Calu3 (cell line): ENCODE measurements around the gene TM4SF1. TPM values are rescaled to one million over a fixed set of nuclear protein-coding genes. Genes with fewer than 3 reads are reported as not detected.

ENCODE experiments used
- BruUV-seq: library from RNA; stranded (reverse); fragments of 400-500 nt; replicated peaks from 2 replicates; lab custom pipeline; 2021; lab: Mats Ljungman, UMichigan
- CTCF ChIA-PET: fragments of 300-600 bp; sonication (Branson Sonifier 250); formaldehyde crosslinking; loops from one replicate; lab custom pipeline; 2022; ENCODE audit warnings: antibody characterized with exemption; lab: Charles Lee
- DNase-seq: peaks from one replicate; pipeline ENCODE4 v3.0.0; 2022
- H3K27ac Mint-ChIP-seq: one replicate; pipeline ENCODE4 v1.8.0; 2022; ENCODE audit warnings: mixed read lengths; ENCODE audit not compliant: unreplicated experiment
- H3K27me3 Mint-ChIP-seq: one replicate; pipeline ENCODE4 v1.8.0; 2022; ENCODE audit warnings: mixed read lengths; ENCODE audit not compliant: unreplicated experiment
- H3K36me3 Mint-ChIP-seq: one replicate; pipeline ENCODE4 v1.8.0; 2022; ENCODE audit warnings: mild to moderate bottlenecking, moderate library complexity, mixed read lengths; ENCODE audit not compliant: insufficient read depth, unreplicated experiment
- H3K4me1 Mint-ChIP-seq: one replicate; pipeline ENCODE4 v1.8.0; 2022; ENCODE audit warnings: mild to moderate bottlenecking, low read depth, mixed read lengths; ENCODE audit not compliant: unreplicated experiment
- H3K4me3 Mint-ChIP-seq: one replicate; pipeline ENCODE4 v1.8.0; 2022; ENCODE audit warnings: mild to moderate bottlenecking, low read depth, moderate library complexity, mixed read lengths; ENCODE audit not compliant: unreplicated experiment
- H3K9me3 Mint-ChIP-seq: one replicate; pipeline ENCODE4 v1.8.0; 2022; ENCODE audit warnings: low read depth, mixed read lengths; ENCODE audit not compliant: unreplicated experiment
- intact Hi-C: fragments of 100-400 bp; cut with micrococcal nuclease; formaldehyde crosslinking; loops from one replicate; pipeline ENCODE4 v1.10.0; 2022; ENCODE audit not compliant: unreplicated experiment
- total RNA-seq: library from RNA; stranded (reverse); gene quantifications from 2 replicates; pipeline ENCODE4 v1.2.3, GENCODE V29; 2022
- TF ChIP-seq, protein P1 (sequence below): fragments of 200-600 bp; IDR thresholded peaks from one replicate; pipeline ENCODE4 v1.8.0; 2022; ENCODE audit warnings: antibody characterized with exemption; ENCODE audit not compliant: unreplicated experiment

Gene TM4SF1
- total RNA-seq, 1 experiment from 2014 or later, result 981 TPM

GRCh38 chr3:149390772-149391212 is 13.3 kb upstream of the TM4SF1 start:
- H3K27me3 Mint-ChIP-seq, result no peaks in the 10 kb centered on the region
- BruUV-seq, result no TSS peak
- peak overlapping the region; percentile 20 for H3K4me3 Mint-ChIP-seq
- CTCF ChIA-PET, result interaction anchor here (0.6 to 1.5 kb wide), 6 partner anchors 11 to 89 kb away, joined by 3 to 4 read pairs (median 3); partner anchors contain the start of gene TM4SF1
- peaks cover 83% of the 10 kb centered on the region for H3K4me1 Mint-ChIP-seq
- peak; percentile 53 for DNase-seq
- peaks cover 40% of the 10 kb centered on the region for H3K36me3 Mint-ChIP-seq
- intact Hi-C loops, result no loop called here
- TF ChIP-seq, protein P1, sequence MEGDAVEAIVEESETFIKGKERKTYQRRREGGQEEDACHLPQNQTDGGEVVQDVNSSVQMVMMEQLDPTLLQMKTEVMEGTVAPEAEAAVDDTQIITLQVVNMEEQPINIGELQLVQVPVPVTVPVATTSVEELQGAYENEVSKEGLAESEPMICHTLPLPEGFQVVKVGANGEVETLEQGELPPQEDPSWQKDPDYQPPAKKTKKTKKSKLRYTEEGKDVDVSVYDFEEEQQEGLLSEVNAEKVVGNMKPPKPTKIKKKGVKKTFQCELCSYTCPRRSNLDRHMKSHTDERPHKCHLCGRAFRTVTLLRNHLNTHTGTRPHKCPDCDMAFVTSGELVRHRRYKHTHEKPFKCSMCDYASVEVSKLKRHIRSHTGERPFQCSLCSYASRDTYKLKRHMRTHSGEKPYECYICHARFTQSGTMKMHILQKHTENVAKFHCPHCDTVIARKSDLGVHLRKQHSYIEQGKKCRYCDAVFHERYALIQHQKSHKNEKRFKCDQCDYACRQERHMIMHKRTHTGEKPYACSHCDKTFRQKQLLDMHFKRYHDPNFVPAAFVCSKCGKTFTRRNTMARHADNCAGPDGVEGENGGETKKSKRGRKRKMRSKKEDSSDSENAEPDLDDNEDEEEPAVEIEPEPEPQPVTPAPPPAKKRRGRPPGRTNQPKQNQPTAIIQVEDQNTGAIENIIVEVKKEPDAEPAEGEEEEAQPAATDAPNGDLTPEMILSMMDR, result no peak
- no peaks in the 10 kb centered on the region for H3K9me3 Mint-ChIP-seq
- peak overlapping the region; percentile 85 for H3K27ac Mint-ChIP-seq

DNA sequence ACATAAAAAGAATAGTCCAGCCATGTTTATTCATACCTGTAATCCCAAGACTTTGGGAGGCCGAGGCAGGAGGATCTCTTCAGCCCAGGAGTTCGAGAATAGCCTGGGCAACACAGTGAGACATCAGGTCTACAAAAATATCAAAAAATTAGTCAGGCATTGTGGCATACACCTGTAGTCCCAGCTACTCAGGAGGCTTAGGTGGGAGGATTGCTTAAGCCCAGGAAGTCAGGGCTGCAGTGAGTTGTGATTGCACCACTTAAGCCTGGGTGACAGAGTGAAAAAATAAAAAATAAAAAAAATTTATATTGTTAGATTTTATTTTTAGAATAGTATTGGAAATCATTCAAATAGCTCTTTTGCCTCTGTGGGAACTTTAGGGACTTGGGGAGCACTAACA is 12.8 kb upstream of the TM4SF1 start:
- no peak for DNase-seq
- no peaks in the 10 kb centered on the region for H3K27me3 Mint-ChIP-seq
- intact Hi-C loops, result no loop called here
- CTCF ChIA-PET, result interaction anchor here (0.6 to 1.5 kb wide), 5 partner anchors 11 to 90 kb away, joined by 3 to 4 read pairs (median 3); partner anchors contain the start of gene TM4SF1
- peaks cover 42% of the 10 kb centered on the region for H3K36me3 Mint-ChIP-seq
- H3K27ac Mint-ChIP-seq, result no peak overlapping the region
- no peaks in the 10 kb centered on the region for H3K9me3 Mint-ChIP-seq
- BruUV-seq, result no TSS peak
- H3K4me1 Mint-ChIP-seq, result peaks cover 83% of the 10 kb centered on the region
- H3K4me3 Mint-ChIP-seq, result no peak overlapping the region
- TF ChIP-seq, protein P1, result no peak

- H3K4me3 Mint-ChIP-seq, result peak overlapping the region; percentile 57
- TSS peak; percentile 56 for BruUV-seq
- TF ChIP-seq, protein P1, result no peak
- H3K36me3 Mint-ChIP-seq, result peaks cover 55% of the 10 kb centered on the region
- H3K27me3 Mint-ChIP-seq, result no peaks in the 10 kb centered on the region
- H3K27ac Mint-ChIP-seq, result peak overlapping the region; percentile 97
- CTCF ChIA-PET, result interaction anchor here (0.5 to 3.5 kb wide), 11 partner anchors 10 to 97 kb away, joined by 3 to 23 read pairs (median 5); partner anchors contain the start of gene TM4SF1
- intact Hi-C loops, result loop anchor here (5.0 to 10.0 kb wide), 2 partner anchors 86 to 266 kb away; partner anchors contain the start of gene WWTR1
- H3K4me1 Mint-ChIP-seq, result peaks cover 84% of the 10 kb centered on the region
- H3K9me3 Mint-ChIP-seq, result no peaks in the 10 kb centered on the region
- peak; percentile 46 for DNase-seq
These were observed 11.3 kb upstream of the TM4SF1 start for GRCh38 chr3:149388531-149389417.

GRCh38 chr3:149388001-149388440 is 10.6 kb upstream of the TM4SF1 start:
- Mint-ChIP-seq H3K4me3 (peak overlapping the region; percentile 57), H3K27ac (peak overlapping the region; percentile 97), H3K4me1 (peaks cover 86% of the 10 kb centered on the region), H3K36me3 (peaks cover 55% of the 10 kb centered on the region), H3K9me3 (no peaks in the 10 kb centered on the region), H3K27me3 (no peaks in the 10 kb centered on the region)
- TF ChIP-seq, protein P1, result no peak
- BruUV-seq, result no TSS peak
- intact Hi-C loops, result loop anchor here (5.0 to 10.0 kb wide), 2 partner anchors 86 to 267 kb away; partner anchors contain the start of gene WWTR1
- CTCF ChIA-PET, result interaction anchor here (0.8 to 3.5 kb wide), 13 partner anchors 8 to 98 kb away, joined by 3 to 23 read pairs (median 5); partner anchors contain the start of gene TM4SF1
- DNase-seq, result no peak
